K562 (cell line): ENCODE measurements around the gene TRANK1. TPM values are rescaled to one million over a fixed set of nuclear protein-coding genes. Genes with fewer than 3 reads are reported as not detected.

Experiments used
- BRCA1 ChIP-seq, 2 experiments: fragments of 450-650 bp in 1 of 2; sonication (generic) in 1 of 2; formaldehyde crosslinking in 1 of 2; IDR thresholded peaks; 2 replicates each; pipeline versions ENCODE4 v1.5.0 to v1.6.1; 2017 to 2020; ENCODE audit warnings: mild to moderate bottlenecking in 1 of 2, missing genetic modification reagents in 1 of 2
- CC2D1A ChIP-seq: fragments of 450-650 bp; IDR thresholded peaks from 2 replicates; pipeline ENCODE4 v1.6.1; 2017; ENCODE audit warnings: mild to moderate bottlenecking
- FOXA3 ChIP-seq, 2 experiments: fragments of 450-650 bp in 1 of 2; sonication (generic) in 1 of 2; formaldehyde crosslinking; IDR thresholded peaks in 1 of 2; conservative IDR thresholded peaks in 1 of 2; 2 replicates each; pipeline versions ENCODE4 v1.4.0 to v1.8.0; 2020 to 2022; ENCODE audit warnings: mild to moderate bottlenecking in 2 of 2, missing genetic modification reagents in 1 of 2
- HNRNPLL ChIP-seq: fragments of 200-400 bp; formaldehyde crosslinking; IDR thresholded peaks from 2 replicates; pipeline ENCODE4 v1.6.1; 2017; ENCODE audit warnings: low read length, low read depth, mild to moderate bottlenecking; ENCODE audit not compliant: poor library complexity, severe bottlenecking
- LARP7 ChIP-seq: fragments of 450-650 bp; IDR thresholded peaks from 2 replicates; pipeline ENCODE4 v1.6.1; 2016
- MAZ ChIP-seq, 2 experiments: fragments of 450-650 bp in 1 of 2; sonication (generic) in 1 of 2; formaldehyde crosslinking; IDR thresholded peaks in 1 of 2; conservative IDR thresholded peaks in 1 of 2; 2 replicates each; pipeline versions ENCODE4 v1.4.0 to v1.5.0; 2020; ENCODE audit warnings: mild to moderate bottlenecking in 1 of 2, missing genetic modification reagents in 1 of 2
- MEF2A ChIP-seq: IDR thresholded peaks from 2 replicates; pipeline ENCODE4 v1.6.1; 2011; ENCODE audit warnings: low read depth, mild to moderate bottlenecking, low read length, moderate library complexity; ENCODE audit not compliant: control insufficient read depth
- MYBL2 ChIP-seq, 2 experiments: fragments of 450-650 bp in 1 of 2; sonication (generic) in 1 of 2; formaldehyde crosslinking in 1 of 2; IDR thresholded peaks; 2 replicates each; pipeline versions ENCODE4 v1.6.1 to v1.8.1; 2017 to 2022; ENCODE audit warnings: borderline replicate concordance in 1 of 2, inconsistent platforms in 1 of 2, low read depth in 1 of 2, mild to moderate bottlenecking in 1 of 2, missing genetic modification reagents in 1 of 2, moderate library complexity in 1 of 2
- SMARCB1 ChIP-seq: IDR thresholded peaks from 2 replicates; pipeline ENCODE4 v1.6.1; 2011; ENCODE audit warnings: improper control_type of control experiment, low read depth; ENCODE audit not compliant: insufficient read length
- SMARCE1 ChIP-seq: fragments of 450-650 bp; IDR thresholded peaks from 2 replicates; pipeline ENCODE4 v1.7.1; 2016; ENCODE audit warnings: mild to moderate bottlenecking
- U2AF1 ChIP-seq: fragments of 200-400 bp; formaldehyde crosslinking; optimal IDR thresholded peaks from 2 replicates; pipeline ENCODE3; 2017; ENCODE audit warnings: mild to moderate bottlenecking, low read depth, low read length, moderate library complexity
- ZBTB7A ChIP-seq: IDR thresholded peaks from 2 replicates; pipeline ENCODE4 v1.6.1; 2011; ENCODE audit warnings: low read depth, mild to moderate bottlenecking, low read length, moderate library complexity, borderline replicate concordance; ENCODE audit not compliant: control insufficient read depth
- ZNF133 ChIP-seq: fragments of 250-450 bp; sonication (Bioruptor Pico); IDR thresholded peaks from 2 replicates; pipeline ENCODE4 v1.4.0; 2020; ENCODE audit warnings: mild to moderate bottlenecking
- ZNF398 ChIP-seq: fragments of 250-450 bp; sonication (Bioruptor Pico); IDR thresholded peaks from 2 replicates; pipeline ENCODE4 v1.8.0; 2021; ENCODE audit warnings: moderate library complexity, mild to moderate bottlenecking, inconsistent platforms
- ZNF41 ChIP-seq: fragments of 250-450 bp; sonication (Bioruptor Pico); conservative IDR thresholded peaks from 2 replicates; pipeline ENCODE4 v1.4.0; 2020; ENCODE audit warnings: mild to moderate bottlenecking
- ZNF766 ChIP-seq: fragments of 200-800 bp; sonication (Bioruptor generic); conservative IDR thresholded peaks from 2 replicates; pipeline ENCODE4 v1.6.1; 2016; ENCODE audit warnings: missing genetic modification characterization, missing compliant biosample characterization
- polyA plus RNA-seq, 8 experiments: library from polyadenylated mRNA; depleted of rRNA in 4 of 8; stranded (reverse) in 5 of 8; unstranded in 3 of 8; fragments of >200 nt; fragmentation: Nextera tagmentation in 2 of 8; fragmentation: Illumina TruSeq in 1 of 8; extraction: Ambion mirVana in 2 of 8; extraction: Trizol in 1 of 8; gene quantifications; 2 replicates each; pipeline versions ENCODE4 v1.2.1 to v1.2.3, GENCODE V29; 2011 to 2014; ENCODE audit warnings: inconsistent platforms in 1 of 8, missing spikeins in 1 of 8
- total RNA-seq, 7 experiments: library from RNA; depleted of rRNA in 6 of 7; stranded (reverse); fragments of >200 nt in 6 of 7; fragmentation: Illumina TruSeq in 2 of 7; extraction: Trizol in 2 of 7; gene quantifications; 2 replicates each; pipeline versions ENCODE4 v1.2.1 to v1.2.3, GENCODE V29; 2011 to 2021; ENCODE audit warnings: low replicate concordance in 1 of 7
- TF ChIP-seq, protein P1 (sequence below), 2 experiments: fragments of 450-650 bp; formaldehyde crosslinking in 1 of 2; IDR thresholded peaks; 2 replicates each; pipeline versions ENCODE4 v1.4.0 to v1.6.1; 2014 to 2020; ENCODE audit warnings: mild to moderate bottlenecking in 2 of 2, borderline replicate concordance in 1 of 2, low read depth in 1 of 2

TRANK1 gene
- total and polyA plus RNA-seq, 9 of the 15 experiments (the other 6 are each of a cell fraction or from before 2014, with no cell fraction given) = 0.41 to 5.3 (median 2.1) TPM

GRCh38 chr3:36904641-36905040 is 40.2 kb downstream of the TRANK1 start (continued):
- TF ChIP-seq ZNF41 (CRISPR knock-in tag) (no peak), MAZ (CRISPR knock-in tag; conservative IDR thresholded peaks at IDR 0.05 in 1 of 2, IDR thresholded peaks at IDR 0.05 in 1 of 2) (no peak), ZNF766 (CRISPR knock-in tag) (no peak), ZBTB7A (no peak), BRCA1 (IDR thresholded peaks at IDR 0.05) (no peak), BRCA1 (CRISPR knock-in tag; IDR thresholded peaks at IDR 0.05) (no peak), HNRNPLL (no peak), MEF2A (no peak), FOXA3 (CRISPR knock-in tag; conservative IDR thresholded peaks at IDR 0.05 in 1 of 2, IDR thresholded peaks at IDR 0.05 in 1 of 2) (no peak), LARP7 (no peak), MYBL2 (IDR thresholded peaks at IDR 0.05; ENCODE audit: low read depth) (no peak), MYBL2 (CRISPR knock-in tag; IDR thresholded peaks at IDR 0.05; ENCODE audit: borderline replicate concordance) (no peak), ZNF133 (CRISPR knock-in tag) (no peak), U2AF1 (no peak), ZNF398 (no peak), SMARCB1 (no peak), CC2D1A (peak; percentile 56; the same call in 1 of the 2 replicates), SMARCE1 (no peak)
- TF ChIP-seq, protein P1, sequence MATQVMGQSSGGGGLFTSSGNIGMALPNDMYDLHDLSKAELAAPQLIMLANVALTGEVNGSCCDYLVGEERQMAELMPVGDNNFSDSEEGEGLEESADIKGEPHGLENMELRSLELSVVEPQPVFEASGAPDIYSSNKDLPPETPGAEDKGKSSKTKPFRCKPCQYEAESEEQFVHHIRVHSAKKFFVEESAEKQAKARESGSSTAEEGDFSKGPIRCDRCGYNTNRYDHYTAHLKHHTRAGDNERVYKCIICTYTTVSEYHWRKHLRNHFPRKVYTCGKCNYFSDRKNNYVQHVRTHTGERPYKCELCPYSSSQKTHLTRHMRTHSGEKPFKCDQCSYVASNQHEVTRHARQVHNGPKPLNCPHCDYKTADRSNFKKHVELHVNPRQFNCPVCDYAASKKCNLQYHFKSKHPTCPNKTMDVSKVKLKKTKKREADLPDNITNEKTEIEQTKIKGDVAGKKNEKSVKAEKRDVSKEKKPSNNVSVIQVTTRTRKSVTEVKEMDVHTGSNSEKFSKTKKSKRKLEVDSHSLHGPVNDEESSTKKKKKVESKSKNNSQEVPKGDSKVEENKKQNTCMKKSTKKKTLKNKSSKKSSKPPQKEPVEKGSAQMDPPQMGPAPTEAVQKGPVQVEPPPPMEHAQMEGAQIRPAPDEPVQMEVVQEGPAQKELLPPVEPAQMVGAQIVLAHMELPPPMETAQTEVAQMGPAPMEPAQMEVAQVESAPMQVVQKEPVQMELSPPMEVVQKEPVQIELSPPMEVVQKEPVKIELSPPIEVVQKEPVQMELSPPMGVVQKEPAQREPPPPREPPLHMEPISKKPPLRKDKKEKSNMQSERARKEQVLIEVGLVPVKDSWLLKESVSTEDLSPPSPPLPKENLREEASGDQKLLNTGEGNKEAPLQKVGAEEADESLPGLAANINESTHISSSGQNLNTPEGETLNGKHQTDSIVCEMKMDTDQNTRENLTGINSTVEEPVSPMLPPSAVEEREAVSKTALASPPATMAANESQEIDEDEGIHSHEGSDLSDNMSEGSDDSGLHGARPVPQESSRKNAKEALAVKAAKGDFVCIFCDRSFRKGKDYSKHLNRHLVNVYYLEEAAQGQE (IDR thresholded peaks at IDR 0.05; ENCODE audit: borderline replicate concordance) = peak; percentile 74
- TF ChIP-seq, protein P1 (CRISPR knock-in tag; IDR thresholded peaks at IDR 0.05; ENCODE audit: low read depth) = no peak
